T-helper 2 cell (primary cell): ENCODE results near the gene PPP5C.
"Not testable (repeated sequence)": the region's sequence is repeated elsewhere in the genome, so short reads cannot be mapped to it uniquely, and the experiment has no call there.

ENCODE experiments used
- DNase-seq, 5 experiments: peaks; one replicate each; pipeline versions ENCODE4 v3.0.0 to v3.0.0-alpha.2; 2012 to 2022

The PPP5C gene

GRCh38 chr19:46410205-46411087, 63.6 kb downstream of the PPP5C start:
- DNase-seq = no peak

DNA sequence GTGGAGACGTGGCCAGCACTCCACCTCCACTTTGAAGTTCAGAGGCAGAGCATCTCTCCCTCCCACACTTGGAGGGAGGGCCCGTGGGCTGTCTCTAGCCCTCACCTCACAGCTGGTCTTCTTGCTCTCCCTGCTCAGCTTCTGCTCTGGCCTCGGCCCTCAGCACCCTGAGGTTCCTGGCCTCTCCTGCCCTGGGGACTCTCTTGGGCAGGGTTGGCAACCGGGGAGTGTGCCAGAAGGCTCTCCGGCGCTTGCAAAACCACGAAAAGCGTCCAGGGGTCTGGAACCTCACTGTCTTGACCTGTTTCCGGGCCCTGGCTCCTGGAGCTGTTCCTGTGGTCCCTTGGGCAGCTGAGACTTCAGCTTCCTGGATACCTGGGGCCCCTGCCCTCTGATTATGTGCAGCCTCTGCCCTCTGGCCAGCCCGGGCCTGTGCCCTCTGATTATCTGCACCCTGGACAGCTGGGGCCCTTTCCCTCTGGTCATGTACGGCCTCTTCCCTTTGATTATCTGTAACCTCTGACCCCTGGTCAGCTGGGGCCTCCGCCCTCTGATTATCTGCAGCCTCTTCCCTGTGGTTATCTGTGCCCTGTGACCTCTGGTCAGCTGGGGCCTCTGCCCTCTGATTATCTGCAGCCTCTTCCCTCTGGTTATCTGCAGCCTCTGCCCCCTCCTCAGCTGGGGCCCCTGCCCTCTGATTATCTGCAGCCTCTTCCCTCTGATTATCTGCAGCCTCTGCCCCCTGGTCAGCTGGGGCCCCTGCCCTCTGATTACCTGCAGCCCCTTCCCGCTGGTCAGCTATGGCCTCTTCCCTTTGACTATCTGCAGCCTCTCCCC, 64.4 kb downstream of the PPP5C start:
- no peak for DNase-seq

GRCh38 chr19:46411925-46412649, 65.2 kb downstream of the PPP5C start:
- DNase-seq = no peak

DNA sequence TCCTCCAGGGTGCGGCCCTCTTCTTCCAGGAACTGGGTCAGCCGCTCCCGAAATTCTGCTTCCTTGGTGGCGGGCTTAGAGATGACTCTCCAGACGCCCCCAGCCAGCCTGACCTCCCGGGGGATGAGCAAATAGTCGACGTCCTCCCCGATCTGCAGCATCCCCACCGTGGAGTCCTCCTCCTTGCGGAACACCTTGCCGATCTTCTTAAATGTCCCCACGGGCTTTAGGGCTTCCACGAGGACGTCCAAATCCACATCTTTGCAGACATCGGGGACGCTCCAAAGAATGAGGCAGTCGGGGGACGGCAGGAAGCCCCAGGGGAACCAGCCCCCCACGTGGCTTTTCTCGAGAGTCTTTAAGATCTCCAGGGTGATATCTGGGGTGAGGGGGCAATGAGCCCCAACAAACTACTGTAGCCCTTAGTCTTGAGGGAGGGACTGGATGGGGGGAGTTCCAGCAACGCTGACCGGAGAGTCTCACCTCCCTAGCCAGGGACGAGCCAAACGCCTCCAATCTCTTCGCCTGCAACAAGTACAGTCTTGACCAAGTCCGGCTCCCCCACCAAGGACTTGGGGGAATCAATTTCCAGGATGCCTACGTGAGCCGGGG, 65.9 kb downstream of the PPP5C start:
- no peak for DNase-seq

- no peak for DNase-seq
Observed at GRCh38 chr19:46413262-46414031, 66.6 kb downstream of the PPP5C start, which contains the start of gene CCDC8. Gene CCDC8 (minus strand): TSS chr19:46413564. CDS start chr19:46412810, 754 bp downstream.

DNA sequence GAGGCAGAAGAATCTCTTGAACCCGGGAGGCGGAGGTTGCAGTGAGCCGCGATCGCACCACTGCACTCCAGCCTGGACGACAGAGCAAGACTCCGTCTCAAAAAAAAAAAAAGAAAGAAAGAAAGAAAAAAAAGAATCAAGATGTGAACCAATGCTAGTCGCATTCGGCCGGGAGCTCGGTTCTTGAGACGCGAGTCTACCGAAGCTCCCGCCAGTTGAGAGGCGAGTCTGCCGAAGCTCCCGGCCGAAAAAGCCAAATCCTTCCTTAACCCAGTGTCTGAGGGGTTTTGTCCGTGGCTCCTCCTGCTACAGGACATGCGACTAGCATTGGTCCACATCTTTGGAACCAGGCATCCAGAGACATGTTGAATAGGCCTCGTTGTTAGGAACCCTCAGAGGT, 68.0 kb downstream of the PPP5C start:
- not testable (repeated sequence) for DNase-seq

- DNase-seq = peak in 1 of 5 experiments; percentile 37
Observed at GRCh38 chr19:46415804-46416709, 69.2 kb downstream of the PPP5C start.

GRCh38 chr19:46420056-46420455, 73.2 kb downstream of the PPP5C start:
- DNase-seq = no peak

- DNase-seq = no peak
Observed at GRCh38 chr19:46422344-46422743, 75.5 kb downstream of the PPP5C start.

GRCh38 chr19:46423188-46423587, 76.3 kb downstream of the PPP5C start:
- no peak for DNase-seq

DNA sequence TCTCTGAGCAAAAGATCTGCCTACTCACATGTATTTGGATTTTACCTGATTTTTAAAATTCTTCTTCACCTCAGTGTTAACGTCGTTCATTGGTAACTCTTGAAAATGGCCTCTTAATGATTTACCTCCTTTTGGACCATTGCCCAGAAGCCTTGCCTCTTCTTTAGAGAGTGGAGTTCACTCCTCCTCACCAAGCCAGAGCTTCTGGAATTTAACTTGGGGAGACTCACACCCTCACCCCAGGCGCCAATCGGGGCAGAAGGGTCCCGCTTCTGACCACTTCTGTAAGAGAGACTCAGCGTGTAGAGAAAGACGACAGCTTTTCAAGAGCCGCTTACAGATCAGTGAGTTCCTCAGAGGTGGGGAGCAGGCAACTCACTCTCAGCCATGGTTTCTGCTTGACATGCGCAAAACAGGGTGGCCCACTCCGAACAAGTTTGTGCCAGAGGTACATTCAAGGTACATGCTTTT, 79.2 kb downstream of the PPP5C start:
- DNase-seq = no peak

- peak in 1 of 5 experiments; percentile 38 for DNase-seq
Observed at GRCh38 chr19:46426506-46427162, 79.7 kb downstream of the PPP5C start.

GRCh38 chr19:46427518-46428045, 80.7 kb downstream of the PPP5C start:
- no peak for DNase-seq

DNA sequence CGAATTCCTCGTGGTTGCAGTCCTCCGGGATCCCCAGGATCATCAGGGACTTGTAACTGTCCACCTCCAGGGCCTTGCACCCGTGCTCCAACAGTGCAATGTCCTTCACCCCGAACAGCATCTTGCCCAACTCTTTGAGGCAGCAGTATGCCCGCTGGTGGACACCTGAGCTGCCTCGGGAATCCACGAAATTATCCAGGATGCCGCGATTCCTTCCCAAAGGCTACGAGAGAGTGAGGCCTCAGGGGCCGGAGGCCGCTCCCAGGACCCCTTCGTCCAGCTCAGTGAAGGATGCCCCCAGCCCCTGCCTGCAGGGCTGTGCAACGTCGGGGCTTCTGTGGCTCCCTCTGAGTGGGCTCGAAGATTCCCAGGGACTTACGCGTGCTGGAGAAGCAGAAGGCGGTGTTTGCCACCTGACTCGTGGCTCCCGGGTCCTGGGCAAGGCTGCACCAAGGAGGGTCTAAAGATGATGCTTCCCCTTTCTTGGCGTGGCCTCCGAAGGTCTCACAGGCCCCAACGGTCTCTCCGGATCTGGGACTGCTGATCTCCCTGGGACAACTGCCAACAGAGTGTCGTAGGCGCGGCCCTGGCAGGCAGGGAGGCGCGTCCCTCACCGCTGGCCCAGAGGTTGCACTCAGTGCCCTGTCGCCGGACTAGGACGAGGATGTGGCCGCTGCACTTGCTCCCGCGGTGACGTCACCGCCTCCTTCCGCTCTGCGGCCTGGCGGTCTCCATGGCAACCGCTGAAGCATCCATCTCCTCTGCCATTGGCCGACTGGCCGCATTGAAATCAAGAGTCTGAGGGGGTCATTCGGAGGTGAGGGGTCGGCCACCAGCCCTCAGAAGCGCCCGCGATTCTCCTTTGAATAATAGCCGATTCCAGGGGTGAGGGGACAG, 81.6 kb downstream of the PPP5C start, which contains the start of gene PNMA8C:
PNMA8C (minus strand) TSS at position 698 of the 897 bp plus-strand sequence; CDS start at position 121, 577 bp downstream.
- DNase-seq = peak in 3 of 5 experiments; percentile 12 to 79 (median 33)

DNA sequence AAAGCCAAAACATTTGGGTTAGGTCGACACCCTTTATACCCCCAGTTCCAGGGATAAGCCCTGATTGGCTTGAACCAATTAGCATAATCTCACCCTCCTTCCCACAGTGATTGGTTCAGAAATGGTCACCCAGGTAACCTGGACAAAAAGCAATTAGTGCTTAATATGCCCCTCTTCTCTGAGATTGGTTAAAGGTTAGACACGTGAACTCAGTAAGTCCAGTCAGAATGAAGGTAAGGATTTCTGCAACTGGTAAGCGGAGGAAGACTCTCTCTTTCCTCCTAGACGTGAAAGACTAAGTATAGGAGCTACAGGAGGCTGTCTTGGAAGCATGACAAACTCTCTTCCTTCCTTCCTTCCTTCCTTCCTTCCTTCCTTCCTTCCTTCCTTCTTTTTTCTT, 83.1 kb downstream of the PPP5C start:
- DNase-seq = no peak

GRCh38 chr19:46431824-46432223, 84.9 kb downstream of the PPP5C start:
- no peak for DNase-seq

DNA sequence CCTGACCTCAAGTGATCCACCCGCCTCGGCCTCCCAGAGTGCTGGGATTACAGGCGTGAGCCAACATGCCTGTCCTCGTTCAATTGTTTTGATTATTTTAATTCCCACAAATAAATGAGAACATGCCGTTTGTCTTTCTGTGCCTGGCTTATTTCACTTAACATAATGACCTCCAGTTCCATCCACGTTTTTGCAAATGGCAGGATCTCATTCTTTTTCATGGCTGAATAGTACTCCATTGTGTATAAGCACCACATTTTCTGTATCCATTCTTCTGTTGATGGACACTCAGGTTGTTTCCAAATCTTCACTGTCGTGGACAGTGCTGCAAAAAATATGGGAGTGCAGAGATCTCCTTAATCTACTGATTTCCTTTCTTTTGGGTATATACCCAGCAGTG, 86.6 kb downstream of the PPP5C start:
- not testable (repeated sequence) for DNase-seq

GRCh38 chr19:46435009-46435408, 88.1 kb downstream of the PPP5C start:
- no peak for DNase-seq
